Epithelial cell of prostate (primary cell): ENCODE results near the gene SLC16A5.
A peak's percentile ranks its signal among the peaks of the same experiment; 100 is the strongest.

Experiments
- DNase-seq: peaks from one replicate; pipeline ENCODE4 v3.0.0-alpha.2; 2011; ENCODE audit warnings: low read depth, low spot score
- H3K27ac ChIP-seq: fragments of 450-650 bp; 2 replicates; pipeline ENCODE4 v1.5.1; 2017; ENCODE audit warnings: mild to moderate bottlenecking

SLC16A5 gene

DNA sequence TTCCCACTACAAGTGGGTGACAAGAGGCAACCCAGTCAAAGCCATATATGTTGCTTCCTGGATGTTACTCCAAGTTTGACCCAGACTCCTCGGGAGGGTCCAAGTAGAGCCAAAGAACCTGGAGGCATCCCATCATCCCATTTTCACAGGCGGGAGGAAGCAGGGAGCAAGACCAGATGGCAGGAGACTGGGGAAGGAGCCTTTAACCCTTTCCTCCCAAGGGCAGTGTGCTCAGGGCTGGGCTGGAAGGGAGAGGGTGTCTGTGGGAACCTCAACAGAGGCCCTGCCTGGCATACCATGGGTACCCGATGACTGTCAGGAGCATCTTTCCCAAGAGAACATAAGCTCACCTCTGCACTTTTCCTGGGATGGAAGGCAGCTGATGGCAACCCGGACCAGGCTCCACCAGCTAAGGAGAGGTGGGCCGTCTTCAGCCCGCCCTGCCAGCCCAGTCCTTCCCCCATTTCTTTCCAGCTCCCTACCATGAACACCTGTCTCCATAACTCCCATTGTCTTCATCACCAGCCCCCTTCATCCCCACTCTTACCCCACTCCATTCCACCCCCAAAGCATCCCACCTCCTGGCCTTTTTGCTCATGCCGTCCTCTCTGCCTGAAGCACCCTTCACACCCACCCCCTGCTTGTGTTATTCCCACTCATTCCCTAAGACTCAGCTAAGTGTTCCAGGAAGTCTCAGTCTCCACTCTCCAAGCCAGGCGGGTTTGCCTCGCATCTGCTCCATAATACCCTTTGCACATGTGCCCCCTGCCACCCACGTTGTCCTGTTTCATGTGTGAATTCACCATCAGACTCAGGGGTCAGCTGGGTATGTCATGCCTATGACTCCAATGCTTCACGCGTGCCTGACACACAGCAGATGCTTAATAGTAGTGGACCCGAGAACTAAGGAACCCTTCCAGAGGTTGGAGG is 5.9 kb upstream of the SLC16A5 start:
- no peak for DNase-seq
- no peak overlapping the region for H3K27ac ChIP-seq

- no peak for DNase-seq
- no peak overlapping the region for H3K27ac ChIP-seq
Measured at GRCh38 chr17:75082683-75083082, 5.1 kb upstream of the SLC16A5 start.

DNA sequence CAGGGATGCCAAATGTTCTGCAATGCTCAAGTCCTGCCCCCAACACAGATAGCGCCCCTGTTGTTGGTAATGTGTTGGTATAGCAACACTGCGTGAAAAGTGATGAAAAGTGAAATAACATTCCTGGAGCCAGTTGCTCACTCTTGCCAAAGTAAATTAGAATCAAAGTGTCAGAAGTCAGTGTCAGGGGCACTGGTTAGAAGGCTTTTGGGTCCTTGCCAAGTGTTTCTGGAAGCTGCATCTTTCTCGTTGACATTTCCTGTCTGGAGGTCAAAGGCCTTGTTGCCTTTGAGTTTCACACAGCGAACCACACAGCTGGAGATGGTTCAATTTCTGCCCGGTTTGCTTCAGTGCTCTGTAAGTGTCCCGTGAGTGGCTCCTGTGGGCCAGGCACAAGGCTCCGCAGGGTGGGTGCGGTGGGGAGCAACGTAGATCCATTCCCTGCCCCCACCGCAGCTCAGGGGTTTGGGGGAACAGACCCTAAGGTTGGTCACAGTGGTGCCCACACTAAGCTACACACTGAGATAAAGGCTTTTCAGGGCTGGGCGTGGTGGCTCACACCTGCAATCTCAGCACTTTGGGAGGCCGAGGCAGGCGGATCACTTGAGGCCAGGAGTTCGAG is 3.6 kb upstream of the SLC16A5 start:
- H3K27ac ChIP-seq, result no peak overlapping the region

DNA sequence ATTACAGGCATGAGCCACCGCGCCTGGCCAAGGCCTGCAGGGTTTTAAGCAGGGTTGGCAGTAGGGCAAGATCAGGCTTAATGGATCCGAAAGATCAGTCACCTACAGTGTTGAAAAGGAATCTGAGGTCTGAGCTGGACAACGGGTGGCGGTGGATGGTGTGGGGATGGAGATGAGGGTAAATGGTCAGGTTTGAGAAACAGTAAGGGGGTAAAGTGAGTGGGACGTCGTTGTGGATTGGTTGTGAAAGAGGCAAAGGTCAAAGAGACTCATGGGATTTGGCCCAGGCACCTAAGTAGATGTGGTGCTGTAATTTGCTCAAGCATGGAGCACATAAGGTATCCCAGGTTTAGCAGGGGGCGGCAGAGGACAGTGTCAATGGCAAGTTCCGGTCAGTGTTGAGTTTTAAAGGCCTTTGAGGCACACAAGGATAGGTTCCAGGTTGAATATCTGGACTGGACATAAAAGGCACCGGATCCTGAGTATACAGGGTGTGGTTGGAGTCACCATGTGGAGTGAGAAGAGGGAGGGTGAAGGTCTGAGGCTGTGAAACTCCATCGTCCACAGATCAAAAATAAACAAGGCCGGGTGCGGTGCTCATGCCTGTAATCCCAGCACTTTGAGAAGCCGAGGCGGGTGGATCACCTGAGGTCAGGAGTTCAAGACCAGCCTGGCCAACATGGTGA is 1.1 kb upstream of the SLC16A5 start:
- H3K27ac ChIP-seq, result peak overlapping the region; percentile 77

More for the DNA sequence above, 3.6 kb upstream of the SLC16A5 start:
- DNase-seq, result no peak

DNA sequence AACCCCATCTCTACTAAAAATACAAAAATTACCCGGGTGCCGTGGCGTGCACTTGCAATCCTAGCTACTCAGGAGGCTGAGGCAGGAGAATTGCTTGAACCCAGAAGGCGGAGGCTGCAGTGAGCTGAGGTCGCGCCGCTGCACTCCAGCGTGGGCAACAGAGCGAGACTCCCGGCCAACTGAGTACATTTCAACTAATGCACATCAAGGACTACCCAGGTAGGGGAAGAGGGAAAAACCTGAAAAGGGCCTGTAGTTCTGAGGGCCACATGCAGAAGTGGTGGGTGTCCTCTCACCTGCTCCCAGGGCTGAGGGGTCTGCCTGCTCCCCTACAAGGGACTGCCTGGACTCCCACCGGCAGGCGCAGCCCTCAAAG is 584 bp upstream of the SLC16A5 start:
- DNase-seq, result no peak
- H3K27ac ChIP-seq, result peak overlapping the region; percentile 77

More for the DNA sequence above, 1.1 kb upstream of the SLC16A5 start:
- DNase-seq, result no peak

- DNase-seq, result no peak
- peak overlapping the region; percentile 77 for H3K27ac ChIP-seq
Measured at GRCh38 chr17:75088465-75089417, 987 bp downstream of the SLC16A5 start.

DNA sequence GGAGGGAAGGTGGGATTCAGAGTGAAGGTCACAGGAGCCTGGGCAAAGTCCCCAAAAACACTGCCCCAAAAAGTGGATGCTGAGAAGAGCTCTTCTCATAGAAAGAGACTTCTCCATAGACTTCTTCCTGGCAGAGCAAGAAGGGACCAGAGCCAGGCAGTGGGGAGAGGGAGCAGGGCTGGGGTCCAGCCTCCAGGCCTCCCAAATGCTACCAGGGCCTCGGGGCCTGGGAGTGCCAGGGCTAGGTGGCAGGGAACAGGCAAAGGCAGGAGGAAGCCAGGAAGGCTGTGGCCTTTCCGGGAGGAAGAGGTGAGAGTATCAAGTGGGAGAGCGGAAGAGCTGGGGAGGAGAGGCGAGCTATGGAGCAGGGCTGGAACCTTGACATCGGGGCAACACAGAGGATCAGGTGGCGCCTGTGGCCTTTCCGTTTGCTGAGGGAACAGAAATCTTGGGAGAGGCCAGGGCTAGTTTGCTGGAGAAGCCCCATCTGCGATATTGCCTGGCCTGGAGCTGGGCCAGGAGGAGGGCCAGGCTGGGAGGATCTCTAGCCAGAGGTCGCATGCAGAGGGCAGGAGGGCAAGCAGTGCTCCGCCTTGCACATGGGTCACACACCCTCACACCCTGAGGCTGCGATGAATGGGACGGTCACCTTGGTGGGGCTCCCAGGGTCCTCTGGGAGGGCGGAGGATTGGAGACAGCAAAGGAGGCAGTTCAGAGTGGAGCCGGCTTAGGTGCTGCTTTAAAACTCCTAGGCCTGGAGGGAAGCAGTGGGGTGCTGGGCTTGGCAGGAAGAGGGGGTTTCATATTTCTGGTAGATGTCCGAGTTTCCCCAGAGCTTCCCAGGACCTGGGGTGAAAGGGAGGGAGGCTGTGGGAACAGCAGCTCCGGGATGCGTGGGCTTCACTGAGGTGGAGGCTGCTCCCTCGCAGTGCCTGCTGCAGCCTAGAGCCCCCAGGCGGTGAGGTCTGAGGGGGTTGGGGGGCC is 3.4 kb downstream of the SLC16A5 start:
- no peak for DNase-seq
- H3K27ac ChIP-seq, result no peak overlapping the region

GRCh38 chr17:75091855-75092327 is 4.1 kb downstream of the SLC16A5 start:
- no peak overlapping the region for H3K27ac ChIP-seq
- no peak for DNase-seq

DNA sequence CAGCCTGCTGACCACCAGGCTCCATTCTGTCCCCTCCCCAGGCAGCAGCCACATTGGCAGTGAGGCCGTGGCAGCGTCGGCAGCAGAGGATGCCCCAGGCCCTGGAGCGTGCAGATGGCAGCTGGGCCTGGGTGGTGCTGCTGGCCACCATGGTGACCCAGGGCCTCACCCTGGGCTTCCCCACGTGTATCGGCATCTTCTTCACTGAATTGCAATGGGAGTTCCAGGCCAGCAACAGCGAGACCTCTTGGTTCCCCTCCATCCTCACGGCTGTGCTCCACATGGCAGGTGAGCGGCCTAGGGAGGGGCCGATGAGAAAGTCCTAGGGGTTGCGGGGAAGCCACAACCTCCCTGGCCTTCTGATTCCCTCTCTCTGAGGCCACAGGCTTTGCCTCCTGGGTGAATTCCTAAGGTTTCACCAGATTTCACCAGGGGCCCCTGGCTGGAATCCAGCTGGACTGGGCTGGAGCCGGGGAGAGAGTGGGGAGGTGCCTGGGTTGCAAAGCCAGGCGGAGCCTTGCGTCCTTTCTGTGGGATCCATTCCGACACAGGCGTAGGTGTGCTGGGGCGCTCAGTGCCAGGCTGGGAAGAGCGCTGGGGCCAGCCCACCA is 5.9 kb downstream of the SLC16A5 start:
- no peak for DNase-seq
- H3K27ac ChIP-seq, result no peak overlapping the region

DNA sequence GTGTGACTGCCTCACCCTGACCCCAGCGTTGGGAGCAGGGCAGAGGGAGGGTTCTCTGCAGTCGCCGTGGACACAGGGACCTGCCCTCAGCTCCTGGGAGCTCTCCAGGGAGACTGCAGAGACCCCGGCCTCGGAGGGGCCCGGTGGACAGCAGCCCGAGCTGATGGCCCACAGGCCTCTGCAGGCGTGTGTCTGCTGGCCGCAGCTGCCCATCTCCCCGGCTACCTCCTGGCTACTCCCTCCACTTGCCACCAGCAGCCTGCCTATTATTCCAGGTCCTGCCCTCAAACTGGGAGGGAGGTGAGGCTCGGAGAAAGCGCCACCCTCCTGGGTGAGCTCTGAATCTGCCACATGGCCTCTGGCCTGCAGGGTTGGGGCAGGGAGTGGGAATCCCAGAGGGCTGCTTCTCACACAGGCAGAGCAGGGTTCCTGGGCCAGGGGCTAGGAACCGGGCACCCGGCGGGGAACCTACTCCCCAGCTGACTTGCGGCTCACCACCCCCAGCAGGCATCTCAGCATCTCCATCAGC is 7.2 kb downstream of the SLC16A5 start:
- no peak for DNase-seq
- H3K27ac ChIP-seq, result no peak overlapping the region

- peak; percentile 95 for DNase-seq
- H3K27ac ChIP-seq, result peak overlapping the region; percentile 58
Measured at GRCh38 chr17:75096082-75096625, 8.4 kb downstream of the SLC16A5 start.

GRCh38 chr17:75097865-75098264 is 10.1 kb downstream of the SLC16A5 start:
- H3K27ac ChIP-seq, result no peak overlapping the region
- no peak for DNase-seq

DNA sequence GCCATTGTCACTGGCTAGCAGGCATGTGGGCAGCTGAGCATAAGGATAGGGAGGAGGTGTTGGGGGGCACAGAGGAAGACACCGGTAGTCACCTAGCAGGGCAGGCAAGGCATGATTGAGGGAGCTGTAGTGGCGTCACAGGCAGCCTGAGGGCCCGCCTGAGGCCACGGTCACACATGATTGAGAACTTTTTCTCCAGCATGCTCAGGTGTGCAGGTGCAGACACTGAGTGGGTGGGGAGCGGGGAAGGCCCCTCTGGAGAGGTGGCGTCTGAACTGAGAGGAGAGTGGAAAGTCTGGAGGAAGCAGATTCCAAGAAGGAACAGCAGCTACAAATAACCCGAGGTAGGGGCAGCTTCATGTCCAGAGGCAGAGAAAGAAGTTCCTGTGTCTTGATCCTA is 11.1 kb downstream of the SLC16A5 start:
- no peak overlapping the region for H3K27ac ChIP-seq
- DNase-seq, result no peak

DNA sequence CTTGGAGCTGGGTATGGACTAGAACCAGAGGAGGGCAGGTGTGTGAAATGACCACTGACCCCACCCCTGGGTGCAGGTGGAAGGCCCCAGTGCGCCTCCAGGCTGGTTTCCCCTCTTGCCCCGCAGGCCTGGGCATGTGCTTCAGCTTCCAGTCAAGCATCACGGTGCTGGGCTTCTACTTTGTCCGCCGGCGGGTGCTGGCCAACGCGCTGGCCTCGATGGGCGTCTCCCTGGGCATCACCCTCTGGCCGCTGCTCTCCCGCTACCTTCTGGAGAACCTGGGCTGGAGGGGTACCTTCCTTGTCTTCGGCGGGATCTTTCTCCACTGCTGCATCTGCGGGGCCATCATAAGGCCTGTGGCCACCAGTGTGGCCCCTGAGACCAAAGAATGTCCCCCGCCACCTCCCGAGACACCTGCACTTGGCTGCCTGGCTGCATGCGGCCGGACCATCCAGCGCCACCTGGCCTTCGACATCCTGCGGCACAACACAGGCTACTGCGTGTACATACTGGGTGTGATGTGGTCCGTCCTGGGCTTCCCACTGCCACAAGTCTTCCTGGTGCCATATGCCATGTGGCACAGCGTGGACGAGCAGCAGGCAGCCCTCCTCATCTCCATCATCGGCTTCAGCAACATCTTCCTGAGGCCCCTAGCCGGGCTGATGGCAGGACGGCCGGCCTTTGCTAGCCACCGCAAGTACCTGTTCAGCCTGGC is 12.3 kb downstream of the SLC16A5 start:
- no peak overlapping the region for H3K27ac ChIP-seq
- DNase-seq, result no peak

- H3K27ac ChIP-seq, result no peak overlapping the region
- DNase-seq, result no peak
Measured at GRCh38 chr17:75102385-75102821, 14.6 kb downstream of the SLC16A5 start.

- no peak overlapping the region for H3K27ac ChIP-seq
- DNase-seq, result no peak
Measured at GRCh38 chr17:75103601-75104554, 16.1 kb downstream of the SLC16A5 start.
